Activated naive CD8-positive, alpha-beta T cell (primary cell): ENCODE results near the gene KRT32.

Experiments used
- H3K27ac Mint-ChIP-seq: one replicate; pipeline ENCODE4 v1.8.0; 2021; ENCODE audit warnings: mixed read lengths
- H3K27me3 Mint-ChIP-seq: one replicate; pipeline ENCODE4 v1.8.0; 2021; ENCODE audit warnings: mixed read lengths
- H3K36me3 Mint-ChIP-seq: one replicate; pipeline ENCODE4 v1.8.0; 2021; ENCODE audit warnings: mixed read lengths
- H3K4me1 Mint-ChIP-seq: one replicate; pipeline ENCODE4 v1.8.0; 2021; ENCODE audit warnings: low read depth, mixed read lengths
- H3K4me3 Mint-ChIP-seq: one replicate; pipeline ENCODE4 v1.8.0; 2021; ENCODE audit warnings: mild to moderate bottlenecking, mixed read lengths
- H3K9me3 Mint-ChIP-seq: one replicate; pipeline ENCODE4 v1.8.0; 2021; ENCODE audit warnings: low read depth, mixed read lengths

Gene KRT32

DNA sequence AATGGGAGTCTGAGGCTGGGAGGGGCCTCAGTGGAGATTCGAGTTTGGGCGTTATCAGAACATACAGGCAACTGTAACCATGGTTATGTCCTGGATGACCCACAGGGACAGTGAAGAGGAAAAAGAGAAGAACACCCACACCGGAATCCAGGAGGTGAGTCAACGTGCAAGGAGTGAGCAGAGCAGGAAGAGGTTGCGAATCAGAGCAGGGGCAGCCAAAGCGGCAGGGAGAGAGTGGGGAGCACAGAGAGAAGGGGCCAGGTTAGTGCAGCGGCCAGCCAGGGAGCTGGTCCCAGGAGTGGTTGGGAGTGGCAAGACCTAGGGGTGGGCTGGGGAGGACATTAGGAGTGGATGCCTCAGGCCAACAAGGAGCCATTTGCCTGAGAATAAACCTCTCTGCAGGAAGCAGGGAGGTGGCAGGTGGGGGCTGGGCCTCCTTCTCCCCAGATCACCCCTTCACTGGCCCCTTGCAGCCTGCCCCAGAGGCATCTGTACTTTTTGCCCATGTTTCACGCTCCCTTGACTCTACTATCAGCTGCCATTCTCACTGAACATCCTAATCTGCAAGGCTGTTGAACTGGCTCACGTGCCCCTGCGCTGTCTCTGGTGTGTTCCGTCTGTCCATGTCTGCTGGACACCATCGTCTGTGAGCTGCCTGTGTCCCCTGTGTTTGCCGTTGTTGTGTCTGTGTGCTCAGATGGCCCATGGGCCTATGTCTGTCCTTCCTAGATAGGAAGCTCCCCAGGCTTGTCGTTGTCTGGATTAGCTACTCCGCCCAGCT lies 33.1 kb upstream of the KRT32 start:
- Mint-ChIP-seq H3K27ac (no peak overlapping the region), H3K36me3 (no peaks in the 10 kb centered on the region), H3K9me3 (no peaks in the 10 kb centered on the region), H3K4me1 (peaks cover 10% of the 10 kb centered on the region), H3K4me3 (no peak overlapping the region), H3K27me3 (no peaks in the 10 kb centered on the region)

DNA sequence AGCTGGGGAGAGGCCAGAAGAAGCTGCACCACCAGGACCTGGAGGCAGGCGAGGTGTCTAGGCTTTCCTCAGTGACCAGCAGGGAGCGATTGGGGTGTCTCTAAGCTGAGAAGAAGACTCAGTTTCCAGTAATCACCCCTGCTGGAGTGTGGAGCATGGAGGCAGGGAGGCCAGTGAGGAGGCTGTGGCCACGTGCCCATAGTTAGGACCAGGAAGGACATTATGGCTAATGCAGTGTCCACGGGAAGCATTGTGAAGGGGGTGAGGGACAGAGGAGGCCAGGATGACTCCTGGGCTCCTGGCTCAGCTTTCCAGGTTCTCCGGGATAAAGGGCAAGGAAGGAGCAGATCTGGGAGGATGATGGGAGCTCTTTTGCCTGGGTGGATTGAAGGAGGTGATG lies 32.5 kb upstream of the KRT32 start:
- Mint-ChIP-seq H3K36me3 (no peaks in the 10 kb centered on the region), H3K27ac (no peak overlapping the region), H3K4me1 (peaks cover 10% of the 10 kb centered on the region), H3K27me3 (no peaks in the 10 kb centered on the region), H3K4me3 (no peak overlapping the region), H3K9me3 (no peaks in the 10 kb centered on the region)

DNA sequence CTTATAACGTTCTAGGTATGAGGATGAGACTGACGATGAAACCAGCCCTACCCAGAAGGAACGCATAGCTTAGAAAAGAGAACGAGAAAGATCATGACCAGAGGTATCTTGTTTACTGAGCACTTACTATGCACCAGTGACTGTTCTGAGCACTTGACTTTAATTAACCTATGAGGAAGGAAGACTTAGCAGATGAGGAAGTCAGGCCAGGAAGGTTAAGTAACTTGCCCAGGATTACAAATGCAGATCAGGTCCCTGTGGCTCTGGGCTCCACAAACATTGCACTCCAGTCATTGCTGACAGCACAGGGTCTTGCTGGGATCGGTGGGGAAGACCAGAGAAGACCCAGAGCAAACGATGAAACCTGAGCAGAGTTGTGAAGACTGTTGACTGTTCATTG lies 31.1 kb upstream of the KRT32 start:
- Mint-ChIP-seq H3K4me1 (peaks cover 10% of the 10 kb centered on the region), H3K4me3 (no peak overlapping the region), H3K27me3 (no peaks in the 10 kb centered on the region), H3K9me3 (no peaks in the 10 kb centered on the region), H3K27ac (no peak overlapping the region), H3K36me3 (no peaks in the 10 kb centered on the region)

DNA sequence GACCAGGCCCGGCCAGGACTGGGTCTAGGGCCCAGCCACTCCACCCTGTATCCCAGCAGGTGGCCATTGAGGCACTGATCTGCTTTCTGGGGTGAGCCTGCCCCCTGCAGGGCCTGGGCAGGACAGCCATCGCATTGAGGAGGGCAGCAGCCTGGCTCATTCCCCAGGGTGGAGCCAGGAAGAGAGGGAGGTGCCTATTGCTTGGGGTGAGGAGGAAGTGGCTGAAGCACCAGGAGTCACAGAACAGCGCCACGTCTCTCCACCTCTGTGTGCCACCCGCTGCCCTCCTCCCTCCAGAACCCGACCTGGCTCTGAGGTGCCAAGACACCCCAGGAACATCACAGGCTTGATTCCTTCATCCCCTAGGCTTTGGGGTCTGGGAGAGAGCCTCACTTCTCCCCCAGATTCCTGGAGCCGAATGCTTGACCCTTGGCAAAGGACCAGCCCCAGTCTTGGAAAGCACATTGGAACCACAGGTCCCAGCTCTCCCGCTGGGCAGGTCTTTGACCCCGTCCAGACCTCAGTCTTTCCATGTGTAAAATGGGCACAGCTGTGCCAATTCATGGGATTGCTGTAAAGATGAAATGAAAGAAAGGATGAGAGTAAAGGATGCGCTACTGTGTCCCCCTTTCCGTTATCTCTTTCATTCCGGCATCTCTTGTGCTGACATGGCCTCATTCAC lies 29.8 kb upstream of the KRT32 start:
- peaks cover 14% of the 10 kb centered on the region for H3K4me1 Mint-ChIP-seq
- H3K4me3 Mint-ChIP-seq: no peak overlapping the region
- no peaks in the 10 kb centered on the region for H3K36me3 Mint-ChIP-seq
- H3K9me3 Mint-ChIP-seq: no peaks in the 10 kb centered on the region
- no peaks in the 10 kb centered on the region for H3K27me3 Mint-ChIP-seq
- no peak overlapping the region for H3K27ac Mint-ChIP-seq

DNA sequence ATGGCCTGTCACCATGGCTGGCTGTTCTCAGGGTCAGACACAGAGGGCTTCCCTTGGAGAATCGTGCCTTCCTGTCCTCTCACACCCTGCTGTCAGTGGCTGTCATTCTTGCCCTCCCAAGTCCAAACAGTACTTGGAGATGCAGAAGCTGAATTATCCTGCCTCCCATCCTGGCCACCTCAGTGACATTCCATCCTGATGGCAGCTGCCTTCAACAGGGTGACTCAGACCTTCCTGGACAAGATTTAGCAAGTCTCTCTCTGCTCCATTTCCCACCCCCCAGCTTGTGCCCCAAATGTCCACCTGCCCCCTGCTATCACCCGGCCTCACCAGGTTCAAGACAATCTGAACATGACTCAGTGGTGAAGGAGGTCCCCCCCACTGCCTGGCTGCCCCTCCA lies 27.3 kb upstream of the KRT32 start:
- H3K4me1 Mint-ChIP-seq: peaks cover 21% of the 10 kb centered on the region
- no peaks in the 10 kb centered on the region for H3K9me3 Mint-ChIP-seq
- H3K27me3 Mint-ChIP-seq: no peaks in the 10 kb centered on the region
- H3K4me3 Mint-ChIP-seq: no peak overlapping the region
- H3K27ac Mint-ChIP-seq: no peak overlapping the region
- no peaks in the 10 kb centered on the region for H3K36me3 Mint-ChIP-seq

DNA sequence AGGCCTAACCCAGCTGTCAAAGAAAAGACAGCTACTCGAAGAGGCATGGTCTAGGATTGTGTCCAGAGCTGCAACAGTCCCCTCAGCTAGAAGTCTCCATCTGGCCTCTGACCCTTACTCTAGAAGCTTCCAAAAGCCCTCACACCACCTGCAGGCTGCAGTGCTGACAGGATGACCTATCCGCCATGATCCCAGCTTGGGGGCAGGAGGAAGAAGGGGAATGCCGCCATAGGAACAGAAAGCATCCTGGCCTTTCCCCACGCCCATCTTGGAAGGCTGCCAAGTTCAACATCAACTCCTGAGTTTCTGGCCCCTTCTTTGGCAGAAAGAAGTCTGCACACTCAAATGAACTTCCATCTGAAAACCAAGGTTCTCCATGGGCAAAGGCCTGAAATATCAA lies 25.6 kb upstream of the KRT32 start:
- Mint-ChIP-seq H3K27me3 (no peaks in the 10 kb centered on the region), H3K9me3 (no peaks in the 10 kb centered on the region), H3K4me3 (no peak overlapping the region), H3K36me3 (no peaks in the 10 kb centered on the region), H3K27ac (no peak overlapping the region), H3K4me1 (peaks cover 16% of the 10 kb centered on the region)

DNA sequence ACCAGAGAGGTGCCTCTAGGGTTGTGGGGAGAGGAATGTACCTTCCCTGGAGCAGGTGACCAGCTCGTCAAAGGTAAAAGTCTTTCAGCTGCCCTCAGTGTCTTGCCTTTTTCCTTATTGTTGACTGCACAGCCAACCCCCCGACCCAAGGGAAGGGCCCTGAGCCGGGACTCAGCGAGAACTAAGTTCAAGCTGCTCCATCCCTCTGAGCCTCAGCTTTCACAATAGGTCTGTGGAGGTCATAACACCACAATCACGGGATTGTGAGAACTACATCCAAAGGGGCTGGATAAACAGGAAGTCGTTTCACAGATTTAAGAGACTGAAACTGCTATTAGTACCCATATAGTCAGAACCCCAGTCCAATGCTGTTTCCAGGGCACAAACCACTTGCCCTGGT lies 25.2 kb upstream of the KRT32 start:
- H3K4me1 Mint-ChIP-seq: peaks cover 16% of the 10 kb centered on the region
- H3K9me3 Mint-ChIP-seq: no peaks in the 10 kb centered on the region
- no peak overlapping the region for H3K4me3 Mint-ChIP-seq
- no peak overlapping the region for H3K27ac Mint-ChIP-seq
- H3K36me3 Mint-ChIP-seq: no peaks in the 10 kb centered on the region
- H3K27me3 Mint-ChIP-seq: no peaks in the 10 kb centered on the region

DNA sequence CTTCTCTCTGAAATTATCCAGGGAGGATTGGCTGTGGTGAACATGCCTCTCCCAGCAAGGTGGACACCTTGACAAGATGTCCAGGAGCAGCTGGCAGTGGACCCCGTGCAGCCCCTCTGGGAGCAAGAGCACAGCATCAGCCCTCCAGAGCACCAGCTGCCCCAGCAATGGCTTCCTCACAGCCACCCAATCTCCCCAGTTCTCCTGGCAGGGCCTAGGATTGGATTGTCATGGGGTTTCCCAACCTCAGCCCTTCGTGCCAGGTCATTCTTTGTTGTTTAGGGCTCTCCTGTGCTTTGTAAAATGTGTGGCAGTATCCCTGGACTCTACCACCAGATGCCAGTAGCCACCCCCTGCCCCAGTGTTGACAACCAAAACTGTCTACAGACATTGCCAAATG lies 24.3 kb upstream of the KRT32 start:
- H3K27ac Mint-ChIP-seq: no peak overlapping the region
- H3K27me3 Mint-ChIP-seq: no peaks in the 10 kb centered on the region

DNA sequence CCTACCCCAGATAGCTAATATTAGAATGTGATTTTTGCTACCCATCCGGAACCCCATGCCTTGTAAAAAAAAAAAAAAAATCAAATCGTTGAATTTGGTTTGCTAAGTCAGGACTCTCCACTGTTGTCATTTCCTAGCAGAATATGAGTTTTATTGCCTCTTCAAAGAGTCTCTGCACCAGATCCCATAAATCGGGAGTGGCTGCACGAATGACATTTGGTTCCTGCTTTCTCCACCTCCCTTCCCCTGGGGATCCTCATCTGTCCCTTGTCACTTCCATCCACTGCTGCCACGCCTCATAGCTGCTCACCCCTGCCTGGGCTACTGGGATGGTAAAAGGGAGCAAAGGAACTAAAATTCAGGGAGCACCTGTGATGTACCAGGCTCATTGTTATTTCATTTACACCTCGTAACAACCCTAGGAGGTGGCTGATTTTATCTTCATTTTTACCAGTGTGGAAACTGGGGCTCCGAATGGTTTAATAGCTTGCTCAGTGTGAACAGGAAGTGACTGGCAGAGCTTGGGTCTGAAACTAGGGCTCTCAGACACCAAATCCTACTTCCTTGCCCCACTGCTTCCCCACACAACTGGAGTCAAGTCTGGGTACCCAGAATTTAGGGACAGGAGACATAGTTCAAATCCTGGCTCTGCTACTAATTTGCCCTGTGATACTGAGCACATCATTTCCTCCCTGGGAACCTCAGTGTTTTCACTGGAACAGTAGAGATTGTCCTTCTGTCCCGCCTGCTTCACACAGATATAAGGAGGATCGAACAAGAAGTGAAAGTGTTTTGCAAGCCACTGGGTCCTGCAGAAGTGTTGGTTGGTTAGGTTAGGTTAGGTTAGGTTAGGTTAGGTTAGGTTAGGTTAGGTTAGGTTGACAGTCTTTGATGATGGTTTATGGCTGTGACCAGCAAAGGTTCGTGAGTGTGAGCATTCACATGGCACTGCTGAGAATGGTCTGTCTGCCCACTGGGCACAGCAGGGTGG lies 23.1 kb upstream of the KRT32 start:
- Mint-ChIP-seq H3K27me3 (peaks cover 2% of the 10 kb centered on the region), H3K4me3 (no peak overlapping the region), H3K27ac (no peak overlapping the region), H3K36me3 (no peaks in the 10 kb centered on the region), H3K9me3 (no peaks in the 10 kb centered on the region), H3K4me1 (peaks cover 10% of the 10 kb centered on the region)

More for the DNA sequence above, 24.3 kb upstream of the KRT32 start:
- peaks cover 10% of the 10 kb centered on the region for H3K4me1 Mint-ChIP-seq
- H3K36me3 Mint-ChIP-seq: no peaks in the 10 kb centered on the region
- H3K4me3 Mint-ChIP-seq: no peak overlapping the region
- no peaks in the 10 kb centered on the region for H3K9me3 Mint-ChIP-seq

DNA sequence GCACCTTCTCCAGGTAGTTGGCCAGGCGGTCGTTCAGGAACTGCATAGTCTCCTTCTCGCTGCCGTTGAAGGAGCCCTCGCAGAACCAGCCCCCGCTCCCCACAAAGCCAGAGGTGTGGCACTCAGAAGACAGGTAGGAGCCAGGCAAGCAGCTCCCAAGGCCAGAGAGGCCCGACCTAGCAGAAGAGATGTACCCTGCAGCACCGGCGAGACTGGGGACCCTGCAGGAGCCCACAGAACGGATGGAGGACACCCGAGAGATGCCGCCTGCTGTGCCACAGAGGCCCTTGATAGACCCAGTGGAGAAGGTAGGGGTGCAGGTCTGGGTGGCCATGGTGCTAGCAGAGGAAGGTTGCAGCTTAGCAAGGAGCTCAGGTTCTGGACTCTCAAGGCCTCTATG lies 22.3 kb upstream of the KRT32 start, which contains the start of gene KRT36:
Gene KRT36 (minus strand): TSS at position 380 of the 400 bp plus-strand sequence. CDS start 46 bp downstream, at position 334.
- Mint-ChIP-seq H3K27me3 (peaks cover 2% of the 10 kb centered on the region), H3K27ac (no peak within 1 kb of the TSS), H3K4me3 (no peak within 1 kb of the TSS), H3K36me3 (no peaks in the 10 kb centered on the region), H3K9me3 (no peaks in the 10 kb centered on the region), H3K4me1 (peaks cover 10% of the 10 kb centered on the region)

DNA sequence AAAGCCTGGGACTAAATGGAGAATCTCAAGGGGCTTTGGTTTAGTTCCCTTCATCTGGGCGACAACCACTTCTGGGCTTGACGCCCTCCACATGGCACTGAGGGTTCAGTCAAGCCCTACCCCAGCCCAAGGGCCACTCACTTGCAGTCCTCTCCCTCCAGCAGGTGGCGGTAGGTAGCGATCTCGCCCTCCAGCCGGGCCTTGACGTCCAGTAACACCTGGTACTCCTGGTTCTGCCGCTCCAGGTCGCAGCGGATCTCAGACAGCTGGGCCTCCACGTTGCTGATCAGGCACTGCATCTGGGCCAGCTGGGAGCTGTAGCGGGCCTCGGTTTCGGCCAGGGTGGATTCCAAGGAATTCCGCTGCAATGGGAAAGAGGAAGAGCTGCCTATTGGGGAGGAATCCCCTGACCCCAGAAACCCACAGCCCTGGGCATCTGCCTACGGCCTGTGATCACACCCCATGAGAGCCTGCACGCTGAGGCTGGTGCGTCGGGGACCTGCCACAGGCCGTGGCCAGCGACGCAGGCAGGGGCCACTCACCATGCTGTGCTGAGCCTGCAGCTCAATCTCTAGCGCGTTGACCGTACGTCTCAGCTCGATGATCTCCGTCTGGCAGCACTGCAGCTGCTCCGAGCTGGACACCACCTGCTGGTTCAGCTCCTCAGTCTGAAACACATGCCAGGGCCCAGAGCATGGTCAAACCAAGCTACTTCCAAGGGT lies 19.8 kb upstream of the KRT32 start:
- no peak overlapping the region for H3K4me3 Mint-ChIP-seq
- H3K27me3 Mint-ChIP-seq: peaks cover 2% of the 10 kb centered on the region
- H3K9me3 Mint-ChIP-seq: no peaks in the 10 kb centered on the region
- peaks cover 7% of the 10 kb centered on the region for H3K4me1 Mint-ChIP-seq
- H3K36me3 Mint-ChIP-seq: no peaks in the 10 kb centered on the region
- H3K27ac Mint-ChIP-seq: no peak overlapping the region

DNA sequence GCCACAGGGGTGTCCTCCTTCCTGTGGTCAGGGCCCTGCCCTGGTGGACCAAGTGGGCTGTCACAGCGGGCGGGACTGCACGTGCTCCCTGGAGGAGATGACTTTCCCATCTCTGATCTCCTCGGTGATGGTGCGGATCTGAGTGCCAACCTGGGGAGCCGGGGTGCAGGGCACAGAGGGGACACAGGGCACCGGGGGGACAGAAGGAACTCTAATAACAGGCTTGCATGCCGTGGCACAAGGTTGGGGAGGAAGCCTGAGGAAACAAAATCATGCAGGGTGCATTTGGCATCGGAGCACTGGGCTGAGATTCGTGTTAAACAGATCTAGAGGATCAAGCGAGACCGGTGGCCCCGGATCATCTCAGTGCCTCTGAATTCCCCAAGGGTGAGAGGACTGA lies 19.1 kb upstream of the KRT32 start:
- H3K4me3 Mint-ChIP-seq: no peak overlapping the region
- peaks cover 2% of the 10 kb centered on the region for H3K27me3 Mint-ChIP-seq
- H3K36me3 Mint-ChIP-seq: no peaks in the 10 kb centered on the region
- no peaks in the 10 kb centered on the region for H3K9me3 Mint-ChIP-seq
- H3K27ac Mint-ChIP-seq: no peak overlapping the region
- peaks cover 7% of the 10 kb centered on the region for H3K4me1 Mint-ChIP-seq

DNA sequence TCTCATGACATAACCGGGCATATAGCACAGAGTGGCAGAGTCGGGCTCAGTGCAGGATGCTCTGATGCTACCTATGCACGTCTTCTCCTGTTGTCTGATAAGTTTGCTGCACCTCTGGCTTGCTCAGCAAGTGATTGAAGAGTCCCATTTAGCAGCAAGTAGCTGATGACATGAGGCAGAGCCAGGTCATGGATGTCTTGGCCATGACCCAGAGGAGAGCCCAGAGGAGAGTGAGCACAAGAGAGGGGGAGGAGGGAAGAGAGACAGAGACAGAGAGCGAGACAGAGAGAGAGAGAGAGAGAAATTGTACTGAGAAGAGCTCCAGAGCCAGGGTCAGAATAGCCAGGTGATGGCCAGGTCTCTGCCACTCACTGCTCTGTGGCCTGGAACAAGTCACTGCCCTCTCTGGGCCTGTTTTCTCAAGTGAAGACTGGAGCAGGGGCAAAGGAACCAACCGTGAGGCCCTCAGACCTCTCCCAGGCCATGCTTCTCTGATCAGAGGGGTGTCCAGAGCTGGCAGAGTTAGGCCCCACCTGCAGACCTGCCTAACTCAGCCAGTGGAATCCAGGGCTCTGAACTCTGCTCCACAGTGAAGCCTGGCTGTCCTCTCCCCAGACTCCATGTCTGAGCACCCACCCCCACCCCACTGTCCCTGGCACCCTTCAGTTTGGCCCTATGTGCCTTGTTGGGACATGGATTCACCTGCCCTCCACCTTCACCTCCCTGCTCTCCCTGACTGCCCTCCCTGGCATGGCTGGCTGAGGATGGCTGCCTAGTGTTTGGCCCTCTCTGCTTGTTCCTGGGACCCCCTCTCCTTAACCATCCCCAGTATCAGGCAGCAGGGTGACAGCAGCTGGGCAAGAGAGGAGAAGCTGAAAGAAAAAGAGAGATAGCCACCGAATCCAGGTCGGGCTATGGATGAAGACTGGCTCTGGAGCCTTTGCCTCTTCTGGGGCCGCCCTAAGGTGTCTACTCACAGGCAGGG lies 18.0 kb upstream of the KRT32 start:
- Mint-ChIP-seq H3K36me3 (no peaks in the 10 kb centered on the region), H3K27me3 (peaks cover 2% of the 10 kb centered on the region), H3K4me1 (peaks cover 3% of the 10 kb centered on the region), H3K4me3 (no peak overlapping the region), H3K9me3 (no peaks in the 10 kb centered on the region), H3K27ac (no peak overlapping the region)
